ENCODE data around the gene ABCA4. TPM values are rescaled to one million over a fixed set of nuclear protein-coding genes. Genes with fewer than 3 reads are reported as not detected.

ABCA4 gene
- total and polyA plus RNA-seq, 2 of the 8 experiments (the other 6 are each of a cell fraction or from before 2014, with no cell fraction given): 0.06 TPM; not detected in 1

DNA sequence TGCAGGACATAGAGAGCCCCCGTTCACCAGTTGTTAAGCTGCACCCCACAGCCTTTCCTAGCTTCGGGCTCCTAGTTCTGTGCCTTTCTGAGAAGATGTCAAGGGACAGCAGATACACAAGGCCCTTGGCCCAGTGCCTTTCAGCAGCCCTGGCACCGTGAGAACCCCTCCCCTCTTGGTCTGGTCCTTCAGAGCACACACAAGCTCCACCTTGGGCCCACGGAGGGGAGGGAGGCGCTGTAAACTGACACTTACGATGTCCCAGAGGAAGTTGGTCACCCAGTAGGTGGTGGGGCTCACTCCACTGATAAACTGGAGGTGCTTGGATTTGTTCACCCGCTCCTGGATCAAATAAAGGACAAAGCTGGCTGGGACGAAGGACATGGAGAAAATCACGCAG is 101.6 kb downstream of the ABCA4 start:
- Histone ChIP-seq H2BK15ac (ENCODE audit: low read length) (no peak overlapping the region), H3K18ac (ENCODE audit: extremely low read depth, low read length) (no peak overlapping the region), H2AFZ (ENCODE audit: low read length) (peak overlapping the region; percentile 24; the same call in 1 of the 2 replicates), H2BK12ac (ENCODE audit: low read depth, low read length) (peak overlapping the region; percentile 46; the same call in 1 of the 2 replicates), H3K23me2 (ENCODE audit: low read depth, low read length) (no peaks in the 10 kb centered on the region), H3K79me2 (ENCODE audit: control insufficient read depth in 1 of 2, insufficient read depth in 2 of 2, low read length in 2 of 2) (no peaks in the 10 kb centered on the region), H3K4me3 (ENCODE audit: extremely low read depth in 1 of 4, insufficient read depth in 2 of 4, low read depth in 3 of 4, low read length in 4 of 4) (no peak overlapping the region), H2BK5ac (ENCODE audit: low read depth, low read length) (no peak overlapping the region), H3K23ac (ENCODE audit: insufficient read length) (no peak overlapping the region), H4K8ac (ENCODE audit: extremely low read depth, insufficient read depth, low read length) (no peak overlapping the region), H3K36me3 (ENCODE audit: control insufficient read depth in 2 of 4, insufficient read depth in 4 of 4, low read length in 3 of 4) (no peaks in the 10 kb centered on the region), H3K79me1 (ENCODE audit: low read depth, low read length) (no peaks in the 10 kb centered on the region), H3K4ac (replicated peaks; ENCODE audit: insufficient read length, low read depth, low read length) (no peak overlapping the region), H4K5ac (ENCODE audit: insufficient read length, low read depth, low read length) (no peak overlapping the region), H2BK20ac (ENCODE audit: low read length) (no peak overlapping the region), H3K9me3 (ENCODE audit: insufficient read depth in 2 of 2, low read depth in 1 of 2, low read length in 1 of 2) (no peaks in the 10 kb centered on the region), H3K4me2 (ENCODE audit: insufficient read depth in 1 of 2, low read depth in 2 of 2, low read length in 2 of 2) (no peak overlapping the region), H2BK120ac (replicated peaks; ENCODE audit: low read depth, low read length) (no peak overlapping the region), H3K27me3 (replicated peaks in 1 of 4; ENCODE audit: control insufficient read depth in 3 of 4, extremely low read depth in 1 of 4, insufficient read depth in 3 of 4, low read length in 3 of 4) (peaks cover 0 to 5% (median 2%) of the 10 kb centered on the region in 4 experiments; a peak in 4 of 7 replicates), H3K56ac (replicated peaks; ENCODE audit: insufficient read length, low read depth, low read length) (no peak overlapping the region), H3K9ac (replicated peaks in 1 of 4; ENCODE audit: extremely low read depth in 1 of 4, low read depth in 3 of 4, low read length in 3 of 4) (no peak overlapping the region), H3K27ac (ENCODE audit: low read depth, low read length) (no peak overlapping the region), H3K14ac (ENCODE audit: insufficient read length) (no peak overlapping the region), H4K91ac (replicated peaks; ENCODE audit: insufficient read length, low read length) (no peak overlapping the region), H2AK5ac (ENCODE audit: low read depth, low read length) (no peak overlapping the region), H3K4me1 (replicated peaks in 1 of 4; ENCODE audit: control insufficient read depth in 3 of 4, insufficient read depth in 4 of 4, low read length in 3 of 4) (peaks cover 0 to 11% (median 6%) of the 10 kb centered on the region in 4 experiments; a peak in 5 of 7 replicates), H4K20me1 (replicated peaks in 1 of 2; ENCODE audit: control insufficient read depth in 1 of 2, insufficient read depth in 2 of 2, low read length in 2 of 2) (no peaks in the 10 kb centered on the region)
- no peak for FAIRE-seq
- ChIA-PET POLR2A (ENCODE audit: partially characterized antibody) (no interaction called here), CTCF (ENCODE audit: partially characterized antibody) (interaction anchor here (0.9 to 38.0 kb wide), 4 partner anchors 22 to 315 kb away, joined by 3 to 807 read pairs (median 237); no protein-coding TSS in a partner anchor)
- WGBS, 2 experiments (ENCODE audit: extremely low coverage in 1 of 2, insufficient coverage in 1 of 2, insufficient read length in 1 of 2, insufficient replicate concordance in 2 of 2, low coverage in 1 of 2, low lambda C conversion rate in 2 of 2, missing lambda C conversion rate in 1 of 2): 77% methylated on average over 9 of the region's 9 CpGs; no CpG with 5 or more reads in 1 of the 2 experiments
- DNase-seq (ENCODE audit: low read depth in 1 of 2, low spot score in 2 of 2): no peak
- TF ChIP-seq ASH2L (IDR thresholded peaks at IDR 0.05; ENCODE audit: low read length) (no peak), BCL11A (IDR thresholded peaks at IDR 0.05; ENCODE audit: low read depth in 2 of 2, low read length in 2 of 2) (no peak), TAF1 (IDR thresholded peaks at IDR 0.05; ENCODE audit: low read depth, low read length) (no peak), GTF2F1 (IDR thresholded peaks at IDR 0.05; ENCODE audit: borderline replicate concordance, low read depth, low read length) (no peak), SIN3A (conservative IDR thresholded peaks at IDR 0.05 in 1 of 2, IDR thresholded peaks at IDR 0.05 in 1 of 2; ENCODE audit: low read depth in 1 of 2, low read length in 2 of 2) (no peak), BACH1 (IDR thresholded peaks at IDR 0.05; ENCODE audit: low read length) (no peak), RAD21 (IDR thresholded peaks at IDR 0.05 in 1 of 2, conservative IDR thresholded peaks at IDR 0.05 in 1 of 2; ENCODE audit: low read depth in 2 of 2, low read length in 2 of 2) (no peak), TEAD4 (IDR thresholded peaks at IDR 0.05; ENCODE audit: low read depth, low read length) (no peak), EP300 (IDR thresholded peaks at IDR 0.05; ENCODE audit: borderline replicate concordance in 1 of 2, low read depth in 2 of 2, low read length in 2 of 2) (no peak), GABPA (IDR thresholded peaks at IDR 0.05; ENCODE audit: borderline replicate concordance, insufficient read depth, low read length) (no peak), POU5F1 (IDR thresholded peaks at IDR 0.05; ENCODE audit: low read depth, low read length) (no peak), CHD1 (IDR thresholded peaks at IDR 0.05; ENCODE audit: low read depth, low read length) (no peak), JUND (IDR thresholded peaks at IDR 0.05; ENCODE audit: low read length) (no peak), HDAC6 (IDR thresholded peaks at IDR 0.05; ENCODE audit: low read depth, low read length) (no peak), SP1 (IDR thresholded peaks at IDR 0.05; ENCODE audit: low read depth, low read length) (no peak)
